AG08395 (cell line): ENCODE results near the gene CCDC112.
"Not testable (repeated sequence)": the region's sequence is repeated elsewhere in the genome, so short reads cannot be mapped to it uniquely, and the experiment has no call there.

Experiments
- DNase-seq: peaks from one replicate; pipeline ENCODE4 v3.0.0; 2012; ENCODE audit warnings: mixed read lengths, low spot score

The CCDC112 gene

GRCh38 chr5:115262011-115262320 lies 34.5 kb downstream of the CCDC112 start:
- peak; percentile 6 for DNase-seq

GRCh38 chr5:115260248-115260647 lies 36.2 kb downstream of the CCDC112 start:
- no peak for DNase-seq

- DNase-seq = no peak
These were observed 38.5 kb downstream of the CCDC112 start for GRCh38 chr5:115257981-115258380.

- not testable (repeated sequence) for DNase-seq
These were observed 47.1 kb downstream of the CCDC112 start for GRCh38 chr5:115249379-115249778.

GRCh38 chr5:115246361-115246991 lies 50.0 kb downstream of the CCDC112 start:
- DNase-seq = peak; percentile 59

- DNase-seq = peak; percentile 28
These were observed 53.0 kb downstream of the CCDC112 start for GRCh38 chr5:115243412-115243811.

- DNase-seq = no peak
These were observed 54.4 kb downstream of the CCDC112 start for GRCh38 chr5:115241881-115242642.

GRCh38 chr5:115237066-115237465 lies 59.4 kb downstream of the CCDC112 start:
- DNase-seq = no peak

GRCh38 chr5:115236599-115236998 lies 59.9 kb downstream of the CCDC112 start:
- DNase-seq = no peak

- DNase-seq = no peak
These were observed 64.9 kb downstream of the CCDC112 start for GRCh38 chr5:115231598-115231997.

- no peak for DNase-seq
These were observed 66.8 kb downstream of the CCDC112 start for GRCh38 chr5:115229606-115230005.

GRCh38 chr5:115227281-115227680 lies 69.2 kb downstream of the CCDC112 start:
- no peak for DNase-seq
